ENCODE measurements around the gene FCN3. TPM values are rescaled to one million over a fixed set of nuclear protein-coding genes. Genes with fewer than 3 reads are reported as not detected.

Gene FCN3
- total and polyA plus RNA-seq, 9 of the 15 experiments (the other 6 are each of a cell fraction or from before 2014, with no cell fraction given) = 0.49 TPM; not detected in 8

- in situ Hi-C loops (cut with MboI) = no loop called here
- FAIRE-seq = peak; percentile 35
- no peak for TF ChIP-seq EWSR1 (IDR thresholded peaks at IDR 0.05; ENCODE audit: borderline replicate concordance, low read depth, partially characterized antibody)
- no peak for TF ChIP-seq ZBTB49 (CRISPR knock-in tag; IDR thresholded peaks at IDR 0.05; ENCODE audit: borderline replicate concordance)
- no peak for TF ChIP-seq ZNF764 (CRISPR knock-in tag; IDR thresholded peaks at IDR 0.05; ENCODE audit: low read depth)
- no peak for TF ChIP-seq LEF1 (IDR thresholded peaks at IDR 0.05)
- no peak for TF ChIP-seq MTA3 (IDR thresholded peaks at IDR 0.05; ENCODE audit: borderline replicate concordance)
- no peak for TF ChIP-seq LCOR (CRISPR knock-in tag; IDR thresholded peaks at IDR 0.05)
- TF ChIP-seq ZBTB26 (CRISPR knock-in tag; IDR thresholded peaks at IDR 0.05) = no peak
- no peaks in the 10 kb centered on the region for H3K36me3 ChIP-seq (ENCODE audit: control insufficient read depth, insufficient read depth, low read length)
- no peak for DNase-seq (ENCODE audit: extremely low read depth in 1 of 4, low spot score in 3 of 4)
- no peak overlapping the region for H3K4me2 ChIP-seq (ENCODE audit: insufficient read depth, low read length)
- ChIA-PET POLR2A (no interaction called here), CTCF (ENCODE audit: low intra/inter-chr PET ratio) (no interaction called here)
- no peaks in the 10 kb centered on the region; the same call in 1 of the 2 replicates for H4K20me1 ChIP-seq (replicated peaks; ENCODE audit: control insufficient read depth, insufficient read depth, low read length)
- no peak overlapping the region for H3K4me3 ChIP-seq
- no peak for ATAC-seq
- intact Hi-C loops (cut with micrococcal nuclease) = no loop called here
- no peak overlapping the region for H3K27ac ChIP-seq (ENCODE audit: extremely low read depth, low read depth, low read length)
- no peaks in the 10 kb centered on the region for H3K27me3 ChIP-seq (ENCODE audit: control insufficient read depth in 2 of 2, insufficient read depth in 2 of 2, low read length in 2 of 2)
- no peaks in the 10 kb centered on the region for H3K9me1 ChIP-seq (ENCODE audit: control insufficient read depth, insufficient read depth, low read length)
- no peaks in the 10 kb centered on the region for H3K79me2 ChIP-seq (ENCODE audit: control insufficient read depth, insufficient read depth, low read length)
- H2AFZ ChIP-seq (ENCODE audit: low read depth, low read length) = peak overlapping the region; percentile 3; the same call in 1 of the 2 replicates
- BruUV-seq (replicated peaks) = no TSS peak
- 62% methylated on average over 4 of the region's 4 CpGs for WGBS (ENCODE audit: insufficient coverage, low coverage, missing lambda C conversion rate)
- no peaks in the 10 kb centered on the region for H3K9me3 ChIP-seq (replicated peaks; ENCODE audit: control insufficient read depth, insufficient read depth, low read depth, low read length)
- peak overlapping the region in 1 of 2 experiments; percentile 82; a peak in 2 of 4 replicates for H3K9ac ChIP-seq (ENCODE audit: insufficient read depth in 1 of 2, low read depth in 2 of 2, low read length in 2 of 2)
- H3K4me1 ChIP-seq (replicated peaks in 1 of 2; ENCODE audit: control insufficient read depth in 2 of 2, insufficient read depth in 2 of 2, low read length in 2 of 2) = peaks cover 9 to 42% of the 10 kb centered on the region in 2 experiments
Measured at GRCh38 chr1:27380224-27380623, 5.6 kb upstream of the FCN3 start.
